ENCODE results near the gene FAM210A.

DNA sequence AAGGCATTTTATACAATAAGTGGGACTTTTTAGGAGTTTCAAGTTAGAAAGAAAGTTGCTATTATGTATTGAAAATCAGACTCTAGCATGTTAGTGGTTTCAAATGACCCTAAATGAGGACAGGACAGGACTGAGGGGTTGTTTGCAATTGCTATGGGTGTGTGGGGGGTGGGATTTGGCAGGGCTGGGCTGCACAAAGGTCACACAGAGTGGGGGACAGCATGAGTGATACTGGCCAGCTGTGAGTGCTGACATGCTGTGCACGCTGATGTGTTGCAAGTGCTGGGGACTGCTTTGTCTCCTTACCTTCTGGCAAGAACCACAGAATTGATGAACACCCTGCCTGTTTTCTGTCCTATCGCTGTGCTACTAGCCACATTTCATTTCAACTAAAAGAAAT lies 29.9 kb upstream of the FAM210A start:
- TF ChIP-seq, protein P1, sequence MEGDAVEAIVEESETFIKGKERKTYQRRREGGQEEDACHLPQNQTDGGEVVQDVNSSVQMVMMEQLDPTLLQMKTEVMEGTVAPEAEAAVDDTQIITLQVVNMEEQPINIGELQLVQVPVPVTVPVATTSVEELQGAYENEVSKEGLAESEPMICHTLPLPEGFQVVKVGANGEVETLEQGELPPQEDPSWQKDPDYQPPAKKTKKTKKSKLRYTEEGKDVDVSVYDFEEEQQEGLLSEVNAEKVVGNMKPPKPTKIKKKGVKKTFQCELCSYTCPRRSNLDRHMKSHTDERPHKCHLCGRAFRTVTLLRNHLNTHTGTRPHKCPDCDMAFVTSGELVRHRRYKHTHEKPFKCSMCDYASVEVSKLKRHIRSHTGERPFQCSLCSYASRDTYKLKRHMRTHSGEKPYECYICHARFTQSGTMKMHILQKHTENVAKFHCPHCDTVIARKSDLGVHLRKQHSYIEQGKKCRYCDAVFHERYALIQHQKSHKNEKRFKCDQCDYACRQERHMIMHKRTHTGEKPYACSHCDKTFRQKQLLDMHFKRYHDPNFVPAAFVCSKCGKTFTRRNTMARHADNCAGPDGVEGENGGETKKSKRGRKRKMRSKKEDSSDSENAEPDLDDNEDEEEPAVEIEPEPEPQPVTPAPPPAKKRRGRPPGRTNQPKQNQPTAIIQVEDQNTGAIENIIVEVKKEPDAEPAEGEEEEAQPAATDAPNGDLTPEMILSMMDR (IDR thresholded peaks at IDR 0.05): no peak
- no peak for TF ChIP-seq EZH2 (IDR thresholded peaks at IDR 0.05)
- no peak for TF ChIP-seq EZH2phosphoT487 (IDR thresholded peaks at IDR 0.05)
